ENCODE results near the gene ZNF407.

- TF ChIP-seq GATA3 (IDR thresholded peaks at IDR 0.05; ENCODE audit: low read depth, low read length) (no peak), GATA2 (IDR thresholded peaks at IDR 0.05; ENCODE audit: low read depth, low read length) (no peak)
Observed at GRCh38 chr18:75063196-75063595, 465.5 kb downstream of the ZNF407 start.

All from SH-SY5Y (cell line).